Tibial nerve (tissue), 4 donors: ENCODE data around the gene CCBE1. TPM values are rescaled to one million over a fixed set of nuclear protein-coding genes. Genes with fewer than 3 reads are reported as not detected.

Experiments
- DNase-seq, 2 donors: peaks; one replicate each; pipeline ENCODE4 v3.0.0-alpha.2; 2019; ENCODE audit warnings: low spot score in 2 of 2
- H3K27ac ChIP-seq, 4 donors: fragments of 200-600 bp; sonication (generic) in 3 of 4; one replicate each; pipeline ENCODE4 v1.5.1; 2017 to 2019; ENCODE audit warnings: mild to moderate bottlenecking in 1 of 4
- H3K27me3 ChIP-seq, 2 donors: fragments of 200-600 bp; sonication (generic) in 1 of 2; one replicate each; pipeline versions ENCODE4 v1.5.1 to v1.6.0; 2017 to 2019
- H3K36me3 ChIP-seq, 3 donors: fragments of 200-600 bp; sonication (generic); one replicate each; pipeline ENCODE4 v1.5.1; 2018 to 2019
- H3K4me1 ChIP-seq, 4 donors: fragments of 200-600 bp; sonication (generic) in 3 of 4; one replicate each; pipeline ENCODE4 v1.5.1; 2017 to 2019
- H3K4me3 ChIP-seq, 4 donors: fragments of 200-600 bp; sonication (generic) in 3 of 4; one replicate each; pipeline ENCODE4 v1.5.1; 2017 to 2019; ENCODE audit warnings: mild to moderate bottlenecking in 1 of 4, moderate library complexity in 1 of 4
- H3K9me3 ChIP-seq, 4 donors: fragments of 200-600 bp; sonication (generic) in 3 of 4; one replicate each; pipeline ENCODE4 v1.5.1; 2017 to 2019
- EP300 ChIP-seq, 2 donors: sonication (generic); formaldehyde crosslinking; IDR thresholded peaks; one replicate each; pipeline ENCODE4 v1.6.1; 2017; ENCODE audit warnings: antibody characterized with exemption in 2 of 2, mild to moderate bottlenecking in 1 of 2
- POLR2A ChIP-seq, 2 donors: fragments of 450-650 bp; IDR thresholded peaks; one replicate each; pipeline ENCODE4 v1.6.1; 2017; ENCODE audit warnings: antibody characterized with exemption in 2 of 2, mild to moderate bottlenecking in 2 of 2, moderate library complexity in 2 of 2
- WGBS, 2 donors: methylation state at CpG; one replicate each; pipeline ENCODE4 v1.1.5; 2018; 5-methylcytosine and 5-hydroxymethylcytosine counted together
- total RNA-seq, 4 donors: library from RNA; depleted of rRNA; stranded (reverse); fragments of >200 nt; gene quantifications; one replicate each; pipeline ENCODE4 v1.1.0, GENCODE V29; 2016
- TF ChIP-seq, protein P1 (sequence below), 5 experiments: fragments of 200-600 bp in 3 of 5; fragments of 450-650 bp in 2 of 5; sonication (generic) in 3 of 5; IDR thresholded peaks; one replicate each; pipeline ENCODE4 v1.5.1; 2016 to 2019; ENCODE audit warnings: antibody characterized with exemption in 5 of 5, mild to moderate bottlenecking in 3 of 5, moderate library complexity in 2 of 5

The CCBE1 gene
- total RNA-seq, 4 donors from 2014 or later, result 0.30 to 3.9 (median 1.3) TPM

DNA sequence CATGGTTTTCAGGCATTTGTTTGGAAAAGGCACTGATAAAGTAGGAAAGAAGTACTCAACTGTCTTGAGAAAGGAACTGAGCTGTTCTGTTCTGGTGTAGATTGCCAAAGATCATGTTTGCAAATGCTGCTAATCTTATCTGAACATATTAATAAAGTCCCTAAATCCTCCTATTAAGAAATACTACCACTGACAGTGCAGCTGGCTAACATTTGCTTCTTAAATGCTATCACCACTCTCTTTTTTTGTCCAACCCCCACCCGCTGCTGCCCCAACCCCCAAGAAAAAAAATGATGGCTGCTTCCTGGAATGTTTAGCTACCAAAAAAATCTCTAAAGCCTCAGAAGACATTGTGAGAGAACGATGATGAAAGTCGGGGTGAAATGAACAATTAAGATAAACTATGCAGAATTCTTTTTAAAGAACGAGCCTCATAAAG lies 130.7 kb downstream of the CCBE1 start:
- Histone ChIP-seq H3K4me3 (no peak overlapping the region), H3K27ac (no peak overlapping the region), H3K4me1 (no peaks in the 10 kb centered on the region), H3K36me3 (no peaks in the 10 kb centered on the region), H3K9me3 (no peaks in the 10 kb centered on the region), H3K27me3 (no peaks in the 10 kb centered on the region)
- TF ChIP-seq POLR2A (IDR thresholded peaks at IDR 0.05), result no peak
- TF ChIP-seq EP300 (IDR thresholded peaks at IDR 0.05), result no peak
- TF ChIP-seq, protein P1, sequence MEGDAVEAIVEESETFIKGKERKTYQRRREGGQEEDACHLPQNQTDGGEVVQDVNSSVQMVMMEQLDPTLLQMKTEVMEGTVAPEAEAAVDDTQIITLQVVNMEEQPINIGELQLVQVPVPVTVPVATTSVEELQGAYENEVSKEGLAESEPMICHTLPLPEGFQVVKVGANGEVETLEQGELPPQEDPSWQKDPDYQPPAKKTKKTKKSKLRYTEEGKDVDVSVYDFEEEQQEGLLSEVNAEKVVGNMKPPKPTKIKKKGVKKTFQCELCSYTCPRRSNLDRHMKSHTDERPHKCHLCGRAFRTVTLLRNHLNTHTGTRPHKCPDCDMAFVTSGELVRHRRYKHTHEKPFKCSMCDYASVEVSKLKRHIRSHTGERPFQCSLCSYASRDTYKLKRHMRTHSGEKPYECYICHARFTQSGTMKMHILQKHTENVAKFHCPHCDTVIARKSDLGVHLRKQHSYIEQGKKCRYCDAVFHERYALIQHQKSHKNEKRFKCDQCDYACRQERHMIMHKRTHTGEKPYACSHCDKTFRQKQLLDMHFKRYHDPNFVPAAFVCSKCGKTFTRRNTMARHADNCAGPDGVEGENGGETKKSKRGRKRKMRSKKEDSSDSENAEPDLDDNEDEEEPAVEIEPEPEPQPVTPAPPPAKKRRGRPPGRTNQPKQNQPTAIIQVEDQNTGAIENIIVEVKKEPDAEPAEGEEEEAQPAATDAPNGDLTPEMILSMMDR (IDR thresholded peaks at IDR 0.05), result no peak
- WGBS, 2 donors, result 47 to 57% methylated on average over 4 of the region's 4 CpGs
- DNase-seq, result no peak

DNA sequence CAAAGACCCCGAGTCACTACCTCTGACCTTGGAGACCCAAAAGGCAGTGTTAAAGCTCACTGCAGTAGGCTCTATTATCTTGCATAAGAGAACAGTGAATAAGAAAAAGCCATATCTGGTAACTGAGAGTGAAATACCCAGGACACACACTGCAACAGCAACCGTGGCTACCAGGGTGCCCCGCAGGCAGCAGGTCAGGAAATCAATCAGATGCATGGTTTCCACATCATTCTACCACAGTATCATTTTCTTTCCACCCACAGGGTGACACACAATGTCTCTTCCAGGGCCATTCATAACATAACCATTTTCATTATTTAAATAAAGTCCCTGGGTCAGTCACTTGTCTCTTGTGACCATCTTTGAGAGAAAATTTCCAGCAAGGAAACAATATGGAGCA lies 131.3 kb downstream of the CCBE1 start:
- Histone ChIP-seq H3K4me1 (no peaks in the 10 kb centered on the region), H3K36me3 (no peaks in the 10 kb centered on the region), H3K27ac (no peak overlapping the region), H3K27me3 (no peaks in the 10 kb centered on the region), H3K9me3 (no peaks in the 10 kb centered on the region), H3K4me3 (no peak overlapping the region)
- no peak for DNase-seq
- TF ChIP-seq, protein P1 (IDR thresholded peaks at IDR 0.05), result no peak
- no peak for TF ChIP-seq POLR2A (IDR thresholded peaks at IDR 0.05)
- no peak for TF ChIP-seq EP300 (IDR thresholded peaks at IDR 0.05)
- 72 to 79% methylated on average over 3 of the region's 3 CpGs for WGBS, 2 donors

DNA sequence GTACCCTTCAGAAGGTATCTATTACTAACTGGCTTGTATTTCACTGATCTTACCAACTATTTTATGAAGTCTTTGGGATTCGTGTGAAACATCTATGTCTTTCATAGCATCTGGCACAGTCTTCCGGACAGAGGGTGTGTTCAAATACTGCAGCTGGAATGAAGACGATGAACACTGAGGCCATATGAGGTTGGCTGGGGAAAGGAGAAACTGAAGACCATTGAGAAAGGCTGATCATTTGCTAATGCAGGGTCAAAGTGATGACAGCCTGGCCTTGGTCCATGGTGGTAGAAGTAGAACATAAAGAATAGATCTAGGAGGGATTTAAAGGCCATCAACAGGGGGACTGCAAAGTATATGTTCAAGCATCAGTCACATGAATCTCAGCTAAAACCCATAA lies 132.7 kb downstream of the CCBE1 start:
- WGBS, 2 donors, result 68 to 78% methylated on average over 3 of the region's 3 CpGs
- Histone ChIP-seq H3K9me3 (no peaks in the 10 kb centered on the region), H3K36me3 (no peaks in the 10 kb centered on the region), H3K27ac (no peak overlapping the region), H3K4me3 (no peak overlapping the region), H3K27me3 (no peaks in the 10 kb centered on the region), H3K4me1 (no peaks in the 10 kb centered on the region)
- DNase-seq, result no peak
- TF ChIP-seq, protein P1 (IDR thresholded peaks at IDR 0.05), result no peak
- TF ChIP-seq EP300 (IDR thresholded peaks at IDR 0.05) (no peak), POLR2A (IDR thresholded peaks at IDR 0.05) (no peak)

DNA sequence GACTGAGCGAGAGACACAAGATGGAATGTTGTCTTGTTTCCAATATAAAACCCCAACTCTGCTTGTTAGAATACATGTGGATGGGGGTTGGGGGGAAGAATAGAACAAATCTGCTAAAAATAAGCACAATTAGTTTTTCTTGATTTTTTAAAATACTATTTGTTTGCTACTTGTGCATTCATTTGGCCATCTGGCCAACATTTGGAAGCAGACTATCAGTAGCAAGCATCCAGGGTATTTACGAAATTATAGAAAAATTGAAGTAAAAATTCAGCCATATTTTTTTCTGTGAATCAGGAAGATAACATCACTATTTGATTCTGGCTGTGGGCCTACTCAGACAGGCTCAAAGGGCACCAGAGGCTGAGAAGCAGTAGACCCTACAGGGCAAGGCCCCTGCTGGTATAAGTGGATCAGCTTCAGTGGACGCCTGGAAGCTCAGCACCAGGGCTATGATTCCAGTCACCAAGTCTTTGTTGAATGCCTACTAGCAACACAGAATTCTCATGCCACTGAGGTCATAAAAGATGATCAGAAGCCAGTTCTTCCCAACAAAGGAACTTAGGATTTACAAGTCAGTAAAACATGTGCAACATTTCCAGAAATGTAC lies 133.9 kb downstream of the CCBE1 start:
- no peaks in the 10 kb centered on the region for H3K27me3 ChIP-seq
- TF ChIP-seq, protein P1 (IDR thresholded peaks at IDR 0.05), result no peak
- TF ChIP-seq POLR2A (IDR thresholded peaks at IDR 0.05) (no peak), EP300 (IDR thresholded peaks at IDR 0.05) (no peak)
- H3K36me3 ChIP-seq, result no peaks in the 10 kb centered on the region
- no peak overlapping the region for H3K4me3 ChIP-seq
- DNase-seq, result no peak
- H3K27ac ChIP-seq, result no peak overlapping the region
- H3K9me3 ChIP-seq, result no peaks in the 10 kb centered on the region
- WGBS, 2 donors, result 83 to 91% methylated on average over 3 of the region's 3 CpGs
- H3K4me1 ChIP-seq, result no peaks in the 10 kb centered on the region

DNA sequence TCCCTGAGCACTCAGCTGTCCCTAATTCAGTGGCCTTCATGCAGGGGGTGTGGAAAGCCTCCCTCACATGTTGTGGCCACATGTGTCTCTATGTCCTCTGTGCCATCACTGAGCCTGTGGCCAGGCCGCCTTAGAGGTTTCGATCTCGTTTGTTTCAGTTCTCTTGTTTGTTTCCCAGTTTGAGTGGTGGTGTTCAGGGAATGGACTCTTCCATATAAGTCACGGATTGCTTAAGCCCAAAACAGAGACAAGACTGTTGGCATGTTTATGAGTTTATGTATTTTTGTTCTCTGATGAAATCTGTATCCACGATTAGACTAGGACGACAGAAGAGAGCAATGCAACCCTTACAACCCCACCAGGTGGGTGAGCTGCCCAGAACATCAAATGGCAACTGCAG lies 134.5 kb downstream of the CCBE1 start:
- TF ChIP-seq, protein P1 (IDR thresholded peaks at IDR 0.05), result no peak
- no peak for TF ChIP-seq POLR2A (IDR thresholded peaks at IDR 0.05)
- no peak for TF ChIP-seq EP300 (IDR thresholded peaks at IDR 0.05)
- no peak for DNase-seq
- Histone ChIP-seq H3K36me3 (no peaks in the 10 kb centered on the region), H3K27ac (no peak overlapping the region), H3K9me3 (no peaks in the 10 kb centered on the region), H3K27me3 (no peaks in the 10 kb centered on the region), H3K4me1 (no peaks in the 10 kb centered on the region), H3K4me3 (no peak overlapping the region)
- 72 to 76% methylated on average over 6 of the region's 6 CpGs for WGBS, 2 donors
